C4-2B (cell line): Measurements from ENCODE around the gene USP16.

Experiments used
- H3K27ac ChIP-seq: fragments of 450-650 bp; 2 replicates; pipeline ENCODE4 v1.5.1; 2017
- ZFX ChIP-seq: fragments of 450-650 bp; IDR thresholded peaks from 2 replicates; pipeline ENCODE4 v1.6.1; 2017
- TF ChIP-seq, protein P1 (sequence below): fragments of 450-650 bp; conservative IDR thresholded peaks from 2 replicates; pipeline ENCODE4 v1.5.1; 2017; ENCODE audit warnings: mild to moderate bottlenecking

Gene USP16

DNA sequence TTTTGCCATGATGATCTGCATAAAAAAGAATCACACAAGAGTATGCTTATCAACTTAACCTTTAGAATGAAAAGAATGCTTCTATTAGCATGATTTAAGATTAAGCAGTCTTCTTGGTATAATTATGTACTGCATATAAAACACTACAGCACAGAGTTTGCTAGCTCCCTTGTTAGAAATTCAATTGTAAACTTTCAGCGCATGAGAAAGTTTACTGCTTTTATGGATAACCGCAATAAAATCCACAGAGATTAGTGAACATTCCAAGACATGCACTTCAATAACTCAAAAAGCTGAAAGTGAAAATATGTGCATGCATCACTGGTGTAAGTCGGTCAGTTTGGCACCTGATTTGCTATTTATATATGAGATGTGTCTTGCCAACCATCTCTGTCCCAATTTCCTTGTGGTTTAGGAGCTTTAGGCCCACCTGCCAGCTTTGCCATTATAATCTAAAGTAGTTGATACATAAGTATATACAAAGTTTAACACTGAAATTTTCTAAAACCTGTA, 32.1 kb downstream of the USP16 start:
- TF ChIP-seq ZFX = no peak
- TF ChIP-seq, protein P1, sequence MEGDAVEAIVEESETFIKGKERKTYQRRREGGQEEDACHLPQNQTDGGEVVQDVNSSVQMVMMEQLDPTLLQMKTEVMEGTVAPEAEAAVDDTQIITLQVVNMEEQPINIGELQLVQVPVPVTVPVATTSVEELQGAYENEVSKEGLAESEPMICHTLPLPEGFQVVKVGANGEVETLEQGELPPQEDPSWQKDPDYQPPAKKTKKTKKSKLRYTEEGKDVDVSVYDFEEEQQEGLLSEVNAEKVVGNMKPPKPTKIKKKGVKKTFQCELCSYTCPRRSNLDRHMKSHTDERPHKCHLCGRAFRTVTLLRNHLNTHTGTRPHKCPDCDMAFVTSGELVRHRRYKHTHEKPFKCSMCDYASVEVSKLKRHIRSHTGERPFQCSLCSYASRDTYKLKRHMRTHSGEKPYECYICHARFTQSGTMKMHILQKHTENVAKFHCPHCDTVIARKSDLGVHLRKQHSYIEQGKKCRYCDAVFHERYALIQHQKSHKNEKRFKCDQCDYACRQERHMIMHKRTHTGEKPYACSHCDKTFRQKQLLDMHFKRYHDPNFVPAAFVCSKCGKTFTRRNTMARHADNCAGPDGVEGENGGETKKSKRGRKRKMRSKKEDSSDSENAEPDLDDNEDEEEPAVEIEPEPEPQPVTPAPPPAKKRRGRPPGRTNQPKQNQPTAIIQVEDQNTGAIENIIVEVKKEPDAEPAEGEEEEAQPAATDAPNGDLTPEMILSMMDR = no peak
- no peak overlapping the region for H3K27ac ChIP-seq

- no peak for TF ChIP-seq ZFX
- TF ChIP-seq, protein P1 = no peak
- no peak overlapping the region for H3K27ac ChIP-seq
Observed at GRCh38 chr21:29064850-29065481, 40.5 kb downstream of the USP16 start.

- TF ChIP-seq, protein P1 = no peak
- TF ChIP-seq ZFX = no peak
- peak overlapping the region; percentile 99 for H3K27ac ChIP-seq
Observed at GRCh38 chr21:29072873-29073221, 48.4 kb downstream of the USP16 start.

GRCh38 chr21:29073222-29074006, 48.9 kb downstream of the USP16 start, which contains the start of gene CCT8:
CCT8 (minus strand) TSS chr21:29073648; CDS start chr21:29073590, 58 bp downstream.
- TF ChIP-seq, protein P1 = no peak
- TF ChIP-seq ZFX = peak; percentile 87
- peak within 1 kb of the TSS; percentile 99 for H3K27ac ChIP-seq

DNA sequence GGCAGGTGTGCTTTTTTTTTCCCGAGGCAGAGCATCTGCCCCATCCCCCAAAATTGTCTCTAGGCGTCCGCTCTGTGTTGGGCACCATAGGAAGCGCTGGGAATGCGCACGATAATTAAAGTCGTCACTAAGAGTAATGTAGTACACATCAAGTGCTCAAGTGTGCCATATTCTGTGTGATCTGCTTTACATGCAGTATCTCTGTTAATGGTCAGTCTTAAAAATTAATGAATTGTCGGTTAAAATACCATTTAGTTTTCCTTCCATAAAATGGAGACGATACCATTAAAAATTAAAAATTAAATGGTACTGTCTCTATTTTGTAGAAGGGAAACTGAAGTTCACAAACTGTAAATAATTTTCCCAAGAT, 49.5 kb downstream of the USP16 start:
- H3K27ac ChIP-seq = peak overlapping the region; percentile 99
- TF ChIP-seq, protein P1 = no peak
- no peak for TF ChIP-seq ZFX

GRCh38 chr21:29074783-29075182, 50.3 kb downstream of the USP16 start:
- no peak overlapping the region for H3K27ac ChIP-seq
- TF ChIP-seq, protein P1 = no peak
- TF ChIP-seq ZFX = no peak
